ENCODE results near the gene VPS8. TPM values are rescaled to one million over a fixed set of nuclear protein-coding genes. Genes with fewer than 3 reads are reported as not detected.

VPS8 gene
- total RNA-seq, 1 experiment from 2014 or later, result 37.6 TPM

GRCh38 chr3:184784731-184785500 is 27.1 kb upstream of the VPS8 start:
- no peak overlapping the region for H3K27ac ChIP-seq (ENCODE audit: low read depth, low read length)
- no peaks in the 10 kb centered on the region for H3K79me2 ChIP-seq (ENCODE audit: insufficient read depth, low read length)
- H3K4me2 ChIP-seq (ENCODE audit: low read length), result no peak overlapping the region
- no peaks in the 10 kb centered on the region for H3K9me2 ChIP-seq (ENCODE audit: insufficient read depth)
- no peaks in the 10 kb centered on the region for H4K20me1 ChIP-seq (ENCODE audit: insufficient read depth)
- no TSS peak for BruUV-seq (replicated peaks)
- ChIA-PET POLR2A (interaction anchor here (1.7 kb wide), 1 partner anchor 11 kb away, joined by 8 read pairs; no protein-coding TSS in a partner anchor), CTCF (interaction anchor here (1.4 to 1.8 kb wide), 2 partner anchors 18 to 224 kb away, joined by 4 to 9 read pairs; partner anchors contain the start of gene EPHB3), RAD21 (ENCODE audit: low non-redundant PET in 1 of 2, low total read pairs in 2 of 2, uncharacterized antibody in 2 of 2, unreplicated experiment in 2 of 2) (no interaction called here)
- peaks cover 7 to 9% of the 10 kb centered on the region in 2 experiments for H3K4me1 ChIP-seq (ENCODE audit: control insufficient read depth in 1 of 2, insufficient read depth in 2 of 2, low read length in 2 of 2)
- H3K36me3 ChIP-seq (ENCODE audit: control insufficient read depth in 1 of 2, insufficient read depth in 2 of 2, low read length in 2 of 2), result no peaks in the 10 kb centered on the region
- no peak overlapping the region for H2AFZ ChIP-seq (ENCODE audit: low read depth, low read length, poor library complexity, severe bottlenecking)
- no peak overlapping the region for H3K9ac ChIP-seq (ENCODE audit: low read length)
- no peak for DNase-seq (ENCODE audit: low read depth, low spot score)
- no peaks in the 10 kb centered on the region for H3K9me3 ChIP-seq (ENCODE audit: control insufficient read depth in 1 of 2, insufficient read depth in 1 of 2, low read depth in 1 of 2, low read length in 2 of 2)
- TF ChIP-seq POLR2AphosphoS5 (IDR thresholded peaks at IDR 0.05; ENCODE audit: low read depth, low read length) (no peak), SP1 (IDR thresholded peaks at IDR 0.05; ENCODE audit: low read depth) (no peak), EGR1 (IDR thresholded peaks at IDR 0.05; ENCODE audit: low read depth) (no peak), YY1 (IDR thresholded peaks at IDR 0.05; ENCODE audit: extremely low read depth, insufficient replicate concordance, low read depth, low read length) (no peak), ATF3 (IDR thresholded peaks at IDR 0.05) (no peak), SIN3A (IDR thresholded peaks at IDR 0.05; ENCODE audit: low read depth) (no peak), CBX3 (IDR thresholded peaks at IDR 0.05; ENCODE audit: low read depth) (no peak), EZH2phosphoT487 (IDR thresholded peaks at IDR 0.05; ENCODE audit: borderline replicate concordance) (no peak), ZNF274 (IDR thresholded peaks at IDR 0.05; ENCODE audit: low read depth, low read length) (no peak), RAD21 (IDR thresholded peaks at IDR 0.05; ENCODE audit: low read depth) (no peak), POLR2A (IDR thresholded peaks at IDR 0.05; ENCODE audit: borderline replicate concordance, extremely low read depth, insufficient read depth, insufficient read length) (no peak), SRF (IDR thresholded peaks at IDR 0.05; ENCODE audit: low read depth) (no peak), JUND (IDR thresholded peaks at IDR 0.05) (no peak), CEBPB (IDR thresholded peaks at IDR 0.05; ENCODE audit: low read depth) (no peak), ZFX (IDR thresholded peaks at IDR 0.05) (no peak), TCF7L2 (IDR thresholded peaks at IDR 0.05; ENCODE audit: borderline replicate concordance, extremely low read depth, insufficient read depth, insufficient read length) (no peak), ELF1 (IDR thresholded peaks at IDR 0.05; ENCODE audit: borderline replicate concordance, low read depth) (no peak), MAX (IDR thresholded peaks at IDR 0.05) (no peak)
- TF ChIP-seq, protein P1, sequence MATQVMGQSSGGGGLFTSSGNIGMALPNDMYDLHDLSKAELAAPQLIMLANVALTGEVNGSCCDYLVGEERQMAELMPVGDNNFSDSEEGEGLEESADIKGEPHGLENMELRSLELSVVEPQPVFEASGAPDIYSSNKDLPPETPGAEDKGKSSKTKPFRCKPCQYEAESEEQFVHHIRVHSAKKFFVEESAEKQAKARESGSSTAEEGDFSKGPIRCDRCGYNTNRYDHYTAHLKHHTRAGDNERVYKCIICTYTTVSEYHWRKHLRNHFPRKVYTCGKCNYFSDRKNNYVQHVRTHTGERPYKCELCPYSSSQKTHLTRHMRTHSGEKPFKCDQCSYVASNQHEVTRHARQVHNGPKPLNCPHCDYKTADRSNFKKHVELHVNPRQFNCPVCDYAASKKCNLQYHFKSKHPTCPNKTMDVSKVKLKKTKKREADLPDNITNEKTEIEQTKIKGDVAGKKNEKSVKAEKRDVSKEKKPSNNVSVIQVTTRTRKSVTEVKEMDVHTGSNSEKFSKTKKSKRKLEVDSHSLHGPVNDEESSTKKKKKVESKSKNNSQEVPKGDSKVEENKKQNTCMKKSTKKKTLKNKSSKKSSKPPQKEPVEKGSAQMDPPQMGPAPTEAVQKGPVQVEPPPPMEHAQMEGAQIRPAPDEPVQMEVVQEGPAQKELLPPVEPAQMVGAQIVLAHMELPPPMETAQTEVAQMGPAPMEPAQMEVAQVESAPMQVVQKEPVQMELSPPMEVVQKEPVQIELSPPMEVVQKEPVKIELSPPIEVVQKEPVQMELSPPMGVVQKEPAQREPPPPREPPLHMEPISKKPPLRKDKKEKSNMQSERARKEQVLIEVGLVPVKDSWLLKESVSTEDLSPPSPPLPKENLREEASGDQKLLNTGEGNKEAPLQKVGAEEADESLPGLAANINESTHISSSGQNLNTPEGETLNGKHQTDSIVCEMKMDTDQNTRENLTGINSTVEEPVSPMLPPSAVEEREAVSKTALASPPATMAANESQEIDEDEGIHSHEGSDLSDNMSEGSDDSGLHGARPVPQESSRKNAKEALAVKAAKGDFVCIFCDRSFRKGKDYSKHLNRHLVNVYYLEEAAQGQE (IDR thresholded peaks at IDR 0.05; ENCODE audit: low read depth), result no peak
- TF ChIP-seq, protein P2, sequence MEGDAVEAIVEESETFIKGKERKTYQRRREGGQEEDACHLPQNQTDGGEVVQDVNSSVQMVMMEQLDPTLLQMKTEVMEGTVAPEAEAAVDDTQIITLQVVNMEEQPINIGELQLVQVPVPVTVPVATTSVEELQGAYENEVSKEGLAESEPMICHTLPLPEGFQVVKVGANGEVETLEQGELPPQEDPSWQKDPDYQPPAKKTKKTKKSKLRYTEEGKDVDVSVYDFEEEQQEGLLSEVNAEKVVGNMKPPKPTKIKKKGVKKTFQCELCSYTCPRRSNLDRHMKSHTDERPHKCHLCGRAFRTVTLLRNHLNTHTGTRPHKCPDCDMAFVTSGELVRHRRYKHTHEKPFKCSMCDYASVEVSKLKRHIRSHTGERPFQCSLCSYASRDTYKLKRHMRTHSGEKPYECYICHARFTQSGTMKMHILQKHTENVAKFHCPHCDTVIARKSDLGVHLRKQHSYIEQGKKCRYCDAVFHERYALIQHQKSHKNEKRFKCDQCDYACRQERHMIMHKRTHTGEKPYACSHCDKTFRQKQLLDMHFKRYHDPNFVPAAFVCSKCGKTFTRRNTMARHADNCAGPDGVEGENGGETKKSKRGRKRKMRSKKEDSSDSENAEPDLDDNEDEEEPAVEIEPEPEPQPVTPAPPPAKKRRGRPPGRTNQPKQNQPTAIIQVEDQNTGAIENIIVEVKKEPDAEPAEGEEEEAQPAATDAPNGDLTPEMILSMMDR (IDR thresholded peaks at IDR 0.05 in 2 of 3, conservative IDR thresholded peaks at IDR 0.05 in 1 of 3; ENCODE audit: borderline replicate concordance in 1 of 3, insufficient read depth in 1 of 3, low read depth in 2 of 3, low read length in 2 of 3), result no peak
- intact Hi-C loops (cut with micrococcal nuclease), result no loop called here
- ATAC-seq, result no peak
- H3K4me3 ChIP-seq (replicated peaks in 1 of 2; ENCODE audit: low read depth in 1 of 2, low read length in 2 of 2), result no peak overlapping the region
- 0 out of 2 replicates have a peak, but pooled peaks cover 6% of the 10 kb centered on the region for H3K27me3 ChIP-seq (ENCODE audit: insufficient read depth, low read length)

Data from HCT116 (cell line).